Measurements from ENCODE around the gene PRUNE2. TPM values are rescaled to one million over a fixed set of nuclear protein-coding genes. Genes with fewer than 3 reads are reported as not detected.

PRUNE2 gene
- polyA plus RNA-seq, 1 donor (not counting 4 experiments of a cell fraction or from before 2014, with no cell fraction given) = 0.41 TPM

GRCh38 chr9:76576344-76576743 lies 329.6 kb downstream of the PRUNE2 start:
- no peak overlapping the region for H2AFZ ChIP-seq (ENCODE audit: control insufficient read depth, low read length)
- dilution Hi-C loops (cut with MboI; ENCODE audit: extremely low pct_ligation_motif_present, low sequenced_read_pairs) = no loop called here
- no peaks in the 10 kb centered on the region for H3K27me3 ChIP-seq (ENCODE audit: control insufficient read depth, extremely low read depth, insufficient read depth, low read length)
- H3K4me3 ChIP-seq (ENCODE audit: control insufficient read depth in 2 of 3, extremely low read depth in 1 of 3, insufficient read depth in 2 of 3, low read depth in 1 of 3, low read length in 3 of 3) = no peak overlapping the region
- DNase-seq (ENCODE audit: low read depth, low spot score) (no peak), FAIRE-seq (no peak)
- H3K27ac ChIP-seq (ENCODE audit: control insufficient read depth, insufficient read depth, low read length) = no peak overlapping the region
- no peaks in the 10 kb centered on the region for H3K36me3 ChIP-seq (ENCODE audit: control insufficient read depth in 2 of 2, extremely low read depth in 1 of 2, insufficient read depth in 2 of 2, low read length in 2 of 2)
- H3K4me1 ChIP-seq (ENCODE audit: control insufficient read depth, extremely low read depth, insufficient read depth, low read length) = no peaks in the 10 kb centered on the region
- no peaks in the 10 kb centered on the region for H3K79me2 ChIP-seq (ENCODE audit: control insufficient read depth, insufficient read depth, low read length)
- H3K9me1 ChIP-seq (ENCODE audit: control insufficient read depth, extremely low read depth, insufficient read depth, low read length) = no peaks in the 10 kb centered on the region
- no peak overlapping the region for H3K4me2 ChIP-seq (ENCODE audit: control insufficient read depth, extremely low read depth, insufficient read depth, low read depth, low read length)
- no peak overlapping the region for H3K9ac ChIP-seq (ENCODE audit: control insufficient read depth, extremely low read depth, insufficient read depth, low read length)
- TF ChIP-seq CTCF (optimal IDR thresholded peaks at IDR 0.05 in 1 of 3, IDR thresholded peaks at IDR 0.05 in 1 of 3, conservative IDR thresholded peaks at IDR 0.05 in 1 of 3; ENCODE audit: extremely low read depth in 1 of 3, insufficient read depth in 2 of 3, low read length in 3 of 3) (no peak), EZH2 (IDR thresholded peaks at IDR 0.05; ENCODE audit: low read length) (no peak)
- no peaks in the 10 kb centered on the region for H4K20me1 ChIP-seq (ENCODE audit: control insufficient read depth, extremely low read depth, insufficient read depth, low read length)
- no peaks in the 10 kb centered on the region for H3K9me3 ChIP-seq (ENCODE audit: control insufficient read depth, low read depth, low read length)

- Histone ChIP-seq H4K20me1 (ENCODE audit: control insufficient read depth, extremely low read depth, insufficient read depth, low read length) (no peaks in the 10 kb centered on the region), H3K9ac (ENCODE audit: control insufficient read depth, extremely low read depth, insufficient read depth, low read length) (no peak overlapping the region)
These were observed 330.2 kb downstream of the PRUNE2 start for GRCh38 chr9:76575761-76576160.

More at GRCh38 chr9:76575761-76576160, 330.2 kb downstream of the PRUNE2 start:
- Histone ChIP-seq H3K36me3 (ENCODE audit: control insufficient read depth in 2 of 2, extremely low read depth in 1 of 2, insufficient read depth in 2 of 2, low read length in 2 of 2) (no peaks in the 10 kb centered on the region), H3K9me1 (ENCODE audit: control insufficient read depth, extremely low read depth, insufficient read depth, low read length) (no peaks in the 10 kb centered on the region), H3K27me3 (ENCODE audit: control insufficient read depth, extremely low read depth, insufficient read depth, low read length) (no peaks in the 10 kb centered on the region), H3K4me2 (ENCODE audit: control insufficient read depth, extremely low read depth, insufficient read depth, low read depth, low read length) (no peak overlapping the region), H3K79me2 (ENCODE audit: control insufficient read depth, insufficient read depth, low read length) (no peaks in the 10 kb centered on the region), H2AFZ (ENCODE audit: control insufficient read depth, low read length) (no peak overlapping the region), H3K4me3 (ENCODE audit: control insufficient read depth in 2 of 3, extremely low read depth in 1 of 3, insufficient read depth in 2 of 3, low read depth in 1 of 3, low read length in 3 of 3) (no peak overlapping the region), H3K9me3 (ENCODE audit: control insufficient read depth, low read depth, low read length) (no peaks in the 10 kb centered on the region), H3K4me1 (ENCODE audit: control insufficient read depth, extremely low read depth, insufficient read depth, low read length) (no peaks in the 10 kb centered on the region), H3K27ac (ENCODE audit: control insufficient read depth, insufficient read depth, low read length) (no peak overlapping the region)
- no peak for TF ChIP-seq EZH2 (IDR thresholded peaks at IDR 0.05; ENCODE audit: low read length)
- TF ChIP-seq CTCF (optimal IDR thresholded peaks at IDR 0.05 in 1 of 3, IDR thresholded peaks at IDR 0.05 in 1 of 3, conservative IDR thresholded peaks at IDR 0.05 in 1 of 3; ENCODE audit: extremely low read depth in 1 of 3, insufficient read depth in 2 of 3, low read length in 3 of 3) = no peak
- no peak for FAIRE-seq
- DNase-seq (ENCODE audit: low read depth, low spot score) = no peak
- dilution Hi-C loops (cut with MboI; ENCODE audit: extremely low pct_ligation_motif_present, low sequenced_read_pairs) = no loop called here

Data from keratinocyte (primary cell).